GM12878 (cell line): ENCODE measurements around the gene NELFE. TPM values are rescaled to one million over a fixed set of nuclear protein-coding genes. Genes with fewer than 3 reads are reported as not detected.

Source experiments
- SREBF2 ChIP-seq: IDR thresholded peaks from 2 replicates; pipeline ENCODE4 v1.6.1; 2012; ENCODE audit warnings: mild to moderate bottlenecking, low read length
- microRNA counts: library from miRNA; unstranded; fragments of <30 nt; microRNA quantifications from one replicate; lab custom pipeline; 2016
- microRNA-seq: library from miRNA; unstranded; fragments of <30 nt; microRNA quantifications from one replicate; pipeline ENCODE4, GENCODE V29; 2018
- polyA plus RNA-seq, 11 experiments: library from polyadenylated mRNA; depleted of rRNA in 4 of 11; unstranded in 6 of 11; stranded (reverse) in 5 of 11; fragments of >200 nt; fragmentation: Nextera tagmentation in 4 of 11; fragmentation: Illumina TruSeq in 1 of 11; extraction: Ambion mirVana in 4 of 11; extraction: Trizol in 1 of 11; gene quantifications; 1 replicate in 1 of 11; 2 replicates in 10 of 11; pipeline versions ENCODE4 v1.2.1 to v1.2.3, GENCODE V29; 2011 to 2016; ENCODE audit warnings: inconsistent platforms in 2 of 11, missing spikeins in 2 of 11, low read depth in 1 of 11
- small RNA-seq: library from RNA; depleted of rRNA; stranded (forward); fragments of <200 nt; gene quantifications from one replicate; pipeline ENCODE3, GENCODE V24; 2014
- total RNA-seq, 4 experiments: library from RNA; depleted of rRNA in 3 of 4; stranded (reverse); fragments of >200 nt in 3 of 4; fragmentation: Illumina TruSeq in 1 of 4; extraction: Trizol in 1 of 4; gene quantifications; 2 replicates each; pipeline versions ENCODE4 v1.2.1 to v1.2.3, GENCODE V29; 2013 to 2021
- TF ChIP-seq, protein P1 (sequence below): fragments of 450-650 bp; formaldehyde crosslinking; IDR thresholded peaks from 2 replicates; pipeline ENCODE4 v1.4.0; 2022; ENCODE audit warnings: mild to moderate bottlenecking, moderate library complexity

Gene NELFE
- total and polyA plus RNA-seq, 10 of the 15 experiments (the other 5 are each of a cell fraction or from before 2014, with no cell fraction given), result 8.5 to 105 (median 59.7) TPM

DNA sequence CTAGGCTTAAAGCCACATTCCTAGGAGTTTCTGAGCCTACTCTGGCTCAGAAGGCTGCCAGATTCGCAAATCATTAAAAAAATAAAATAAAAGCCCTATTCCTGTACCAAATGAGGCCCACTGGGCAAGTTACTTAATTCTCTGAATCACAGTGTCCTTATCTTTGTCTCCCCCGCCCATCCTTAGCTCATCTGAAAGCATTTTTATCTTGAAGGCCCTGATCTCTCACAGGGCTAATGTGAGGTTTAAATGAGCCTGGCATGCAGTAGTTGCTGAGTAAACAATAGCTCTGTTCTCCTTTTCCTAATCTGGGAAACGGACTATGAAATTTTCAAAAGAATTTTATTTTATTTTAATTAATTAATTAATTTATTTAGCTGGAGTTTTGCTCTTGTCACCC, 54.8 kb downstream of the NELFE start (continued):
- TF ChIP-seq, protein P1, sequence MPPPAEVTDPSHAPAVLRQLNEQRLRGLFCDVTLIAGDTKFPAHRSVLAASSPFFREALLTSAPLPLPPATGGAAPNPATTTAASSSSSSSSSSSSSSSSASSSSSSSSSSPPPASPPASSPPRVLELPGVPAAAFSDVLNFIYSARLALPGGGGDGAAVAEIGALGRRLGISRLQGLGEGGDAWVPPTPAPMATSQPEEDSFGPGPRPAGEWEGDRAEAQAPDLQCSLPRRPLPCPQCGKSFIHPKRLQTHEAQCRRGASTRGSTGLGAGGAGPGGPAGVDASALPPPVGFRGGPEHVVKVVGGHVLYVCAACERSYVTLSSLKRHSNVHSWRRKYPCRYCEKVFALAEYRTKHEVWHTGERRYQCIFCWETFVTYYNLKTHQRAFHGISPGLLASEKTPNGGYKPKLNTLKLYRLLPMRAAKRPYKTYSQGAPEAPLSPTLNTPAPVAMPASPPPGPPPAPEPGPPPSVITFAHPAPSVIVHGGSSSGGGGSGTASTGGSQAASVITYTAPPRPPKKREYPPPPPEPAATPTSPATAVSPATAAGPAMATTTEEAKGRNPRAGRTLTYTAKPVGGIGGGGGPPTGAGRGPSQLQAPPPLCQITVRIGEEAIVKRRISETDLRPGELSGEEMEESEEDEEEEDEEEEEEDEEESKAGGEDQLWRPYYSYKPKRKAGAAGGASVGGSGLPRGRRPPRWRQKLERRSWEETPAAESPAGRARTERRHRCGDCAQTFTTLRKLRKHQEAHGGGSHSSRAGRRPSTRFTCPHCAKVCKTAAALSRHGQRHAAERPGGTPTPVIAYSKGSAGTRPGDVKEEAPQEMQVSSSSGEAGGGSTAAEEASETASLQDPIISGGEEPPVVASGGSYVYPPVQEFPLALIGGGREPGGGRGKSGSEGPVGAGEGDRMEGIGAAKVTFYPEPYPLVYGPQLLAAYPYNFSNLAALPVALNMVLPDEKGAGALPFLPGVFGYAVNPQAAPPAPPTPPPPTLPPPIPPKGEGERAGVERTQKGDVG (CRISPR knock-in tag), result no peak
- TF ChIP-seq SREBF2, result no peak

MicroRNAs within 50 kb of the gene (microRNA counts, 767-probe panel; counts per million panel counts)
- 784 counts per million, percentile 18 among the panel's probes with 10 or more counts for microRNA hsa-miR-1236 (lab: Ali Mortazavi, UCI)

Small RNAs within 50 kb of the gene (microRNA-seq; reads per million reads assigned to microRNA genes)
- gene MIR1236, result not detected

Small RNAs within 50 kb of the gene (small RNA-seq; reads per million reads assigned to genes)
- gene AL645922.1, result not detected

Other genes starting within 250 kb of the NELFE start
Only the 7 nearest of the 35 such genes appear.
- 1.3 and 1.5 TPM in 2 replicates for gene ZBTB12, start 56.9 kb downstream of the NELFE start, total RNA-seq (2014; rRNA removed)
- 0.46 and 0.81 TPM in 2 replicates for gene ZBTB12, start 56.9 kb downstream of the NELFE start, total RNA-seq (2014; rRNA removed; fragmentation: Illumina TruSeq; extraction: Trizol)
- 3.5 and 4.5 TPM in 2 replicates for gene ZBTB12, start 56.9 kb downstream of the NELFE start, total RNA-seq (2021)
- gene ZBTB12, start 56.9 kb downstream of the NELFE start, polyA plus RNA-seq (2011; rRNA removed), result 0.76 and 2.1 TPM in 2 replicates
- gene ZBTB12, start 56.9 kb downstream of the NELFE start, polyA plus RNA-seq (2014; fragmentation: Illumina TruSeq; extraction: Trizol), result 0.24 and 1.4 TPM in 2 replicates
- not detected for gene ZBTB12, start 56.9 kb downstream of the NELFE start, polyA plus RNA-seq (2014; fragmentation: Nextera tagmentation; extraction: Ambion mirVana)
- 2.2 and 3.5 TPM in 2 replicates for gene ZBTB12, start 56.9 kb downstream of the NELFE start, polyA plus RNA-seq (2014; rRNA removed)
- not detected for gene ZBTB12, start 56.9 kb downstream of the NELFE start, polyA plus RNA-seq (2016; fragmentation: Nextera tagmentation; extraction: Ambion mirVana)
- 0.06 and 0.16 TPM in 2 replicates for gene C2, start 31.3 kb downstream of the NELFE start, total RNA-seq (2014; rRNA removed)
- gene C2, start 31.3 kb downstream of the NELFE start, total RNA-seq (2014; rRNA removed; fragmentation: Illumina TruSeq; extraction: Trizol), result not detected in 2 replicates
- 0.58 and 0.97 TPM in 2 replicates for gene C2, start 31.3 kb downstream of the NELFE start, total RNA-seq (2021)
- gene C2, start 31.3 kb downstream of the NELFE start, polyA plus RNA-seq (2011; rRNA removed), result 0.27 and 0.65 TPM in 2 replicates
- gene C2, start 31.3 kb downstream of the NELFE start, polyA plus RNA-seq (2014; fragmentation: Illumina TruSeq; extraction: Trizol), result 0.21 TPM in 1 of 2 replicates, not detected in the other
- gene C2, start 31.3 kb downstream of the NELFE start, polyA plus RNA-seq (2014; fragmentation: Nextera tagmentation; extraction: Ambion mirVana), result not detected
- 0.18 TPM in 1 of 2 replicates, not detected in the other for gene C2, start 31.3 kb downstream of the NELFE start, polyA plus RNA-seq (2014; rRNA removed)
- gene C2, start 31.3 kb downstream of the NELFE start, polyA plus RNA-seq (2016; fragmentation: Nextera tagmentation; extraction: Ambion mirVana), result under 1 TPM in 1 of 2 experiments, not detected in 1; 0.15 TPM
- gene CFB, start 12.9 kb downstream of the NELFE start, total RNA-seq (2014; rRNA removed), result not detected in 2 replicates
- gene CFB, start 12.9 kb downstream of the NELFE start, total RNA-seq (2014; rRNA removed; fragmentation: Illumina TruSeq; extraction: Trizol), result not detected in 2 replicates
- 0.44 and 0.72 TPM in 2 replicates for gene CFB, start 12.9 kb downstream of the NELFE start, total RNA-seq (2021)
- not detected in 2 replicates for gene CFB, start 12.9 kb downstream of the NELFE start, polyA plus RNA-seq (2011; rRNA removed)
- gene CFB, start 12.9 kb downstream of the NELFE start, polyA plus RNA-seq (2014; fragmentation: Illumina TruSeq; extraction: Trizol), result not detected in 2 replicates
- gene CFB, start 12.9 kb downstream of the NELFE start, polyA plus RNA-seq (2014; fragmentation: Nextera tagmentation; extraction: Ambion mirVana), result under 1 TPM in 1 of 2 experiments, not detected in 1; 0.09 TPM
- gene CFB, start 12.9 kb downstream of the NELFE start, polyA plus RNA-seq (2014; rRNA removed), result not detected in 2 replicates
- 1 to 10 TPM in 1 of 2 experiments, not detected in 1; 1.7 TPM for gene CFB, start 12.9 kb downstream of the NELFE start, polyA plus RNA-seq (2016; fragmentation: Nextera tagmentation; extraction: Ambion mirVana)
- gene SKIC2, start 204 bp upstream of the NELFE start, total RNA-seq (2014; rRNA removed), result 29.1 and 34.6 TPM in 2 replicates
- gene SKIC2, start 204 bp upstream of the NELFE start, total RNA-seq (2014; rRNA removed; fragmentation: Illumina TruSeq; extraction: Trizol), result 20.5 and 20.8 TPM in 2 replicates
- gene SKIC2, start 204 bp upstream of the NELFE start, total RNA-seq (2021), result 73.7 and 79.2 TPM in 2 replicates
- 13.6 and 20.8 TPM in 2 replicates for gene SKIC2, start 204 bp upstream of the NELFE start, polyA plus RNA-seq (2011; rRNA removed)
- gene SKIC2, start 204 bp upstream of the NELFE start, polyA plus RNA-seq (2014; fragmentation: Illumina TruSeq; extraction: Trizol), result 22.5 and 30.3 TPM in 2 replicates
- gene SKIC2, start 204 bp upstream of the NELFE start, polyA plus RNA-seq (2014; fragmentation: Nextera tagmentation; extraction: Ambion mirVana), result 1 to 10 TPM; 3.3 to 9.3 TPM
- gene SKIC2, start 204 bp upstream of the NELFE start, polyA plus RNA-seq (2014; rRNA removed), result 41.2 and 41.4 TPM in 2 replicates
- 10 to 100 TPM; 55.5 to 63.7 TPM for gene SKIC2, start 204 bp upstream of the NELFE start, polyA plus RNA-seq (2016; fragmentation: Nextera tagmentation; extraction: Ambion mirVana)
- gene DXO, start 13.2 kb upstream of the NELFE start, total RNA-seq (2014; rRNA removed), result 17.4 and 17.6 TPM in 2 replicates
- gene DXO, start 13.2 kb upstream of the NELFE start, total RNA-seq (2014; rRNA removed; fragmentation: Illumina TruSeq; extraction: Trizol), result 11.7 and 12.3 TPM in 2 replicates
- gene DXO, start 13.2 kb upstream of the NELFE start, total RNA-seq (2021), result 18.5 and 20.2 TPM in 2 replicates
- 6.5 and 13.4 TPM in 2 replicates for gene DXO, start 13.2 kb upstream of the NELFE start, polyA plus RNA-seq (2011; rRNA removed)
- 14.7 and 14.9 TPM in 2 replicates for gene DXO, start 13.2 kb upstream of the NELFE start, polyA plus RNA-seq (2014; fragmentation: Illumina TruSeq; extraction: Trizol)
- 1 to 10 TPM; 4.5 to 6.4 TPM for gene DXO, start 13.2 kb upstream of the NELFE start, polyA plus RNA-seq (2014; fragmentation: Nextera tagmentation; extraction: Ambion mirVana)
- 21.4 and 23.5 TPM in 2 replicates for gene DXO, start 13.2 kb upstream of the NELFE start, polyA plus RNA-seq (2014; rRNA removed)
- gene DXO, start 13.2 kb upstream of the NELFE start, polyA plus RNA-seq (2016; fragmentation: Nextera tagmentation; extraction: Ambion mirVana), result 10 to 100 TPM; 18.9 to 20.8 TPM
- 0.49 and 3.0 TPM in 2 replicates for gene C4A, start 23.1 kb upstream of the NELFE start, total RNA-seq (2014; rRNA removed)
- 0.83 and 0.85 TPM in 2 replicates for gene C4A, start 23.1 kb upstream of the NELFE start, total RNA-seq (2014; rRNA removed; fragmentation: Illumina TruSeq; extraction: Trizol)
- gene C4A, start 23.1 kb upstream of the NELFE start, total RNA-seq (2021), result 2.9 and 5.4 TPM in 2 replicates
- gene C4A, start 23.1 kb upstream of the NELFE start, polyA plus RNA-seq (2011; rRNA removed), result 0.85 and 1.7 TPM in 2 replicates
- 0.32 and 0.85 TPM in 2 replicates for gene C4A, start 23.1 kb upstream of the NELFE start, polyA plus RNA-seq (2014; fragmentation: Illumina TruSeq; extraction: Trizol)
- under 1 TPM in 1 of 2 experiments, not detected in 1; 0.13 TPM for gene C4A, start 23.1 kb upstream of the NELFE start, polyA plus RNA-seq (2014; fragmentation: Nextera tagmentation; extraction: Ambion mirVana)
- 3.1 and 3.3 TPM in 2 replicates for gene C4A, start 23.1 kb upstream of the NELFE start, polyA plus RNA-seq (2014; rRNA removed)
- under 1 TPM; 0.40 to 0.88 TPM for gene C4A, start 23.1 kb upstream of the NELFE start, polyA plus RNA-seq (2016; fragmentation: Nextera tagmentation; extraction: Ambion mirVana)
- gene C4B, start 55.8 kb upstream of the NELFE start, total RNA-seq (2014; rRNA removed), result 2.4 and 3.2 TPM in 2 replicates
- 1.1 TPM in 2 replicates for gene C4B, start 55.8 kb upstream of the NELFE start, total RNA-seq (2014; rRNA removed; fragmentation: Illumina TruSeq; extraction: Trizol)
- 3.1 and 5.6 TPM in 2 replicates for gene C4B, start 55.8 kb upstream of the NELFE start, total RNA-seq (2021)
- gene C4B, start 55.8 kb upstream of the NELFE start, polyA plus RNA-seq (2011; rRNA removed), result 0.89 and 2.0 TPM in 2 replicates
- 0.43 and 1.7 TPM in 2 replicates for gene C4B, start 55.8 kb upstream of the NELFE start, polyA plus RNA-seq (2014; fragmentation: Illumina TruSeq; extraction: Trizol)
- gene C4B, start 55.8 kb upstream of the NELFE start, polyA plus RNA-seq (2014; fragmentation: Nextera tagmentation; extraction: Ambion mirVana), result under 1 TPM in 1 of 2 experiments, not detected in 1; 0.13 TPM
- gene C4B, start 55.8 kb upstream of the NELFE start, polyA plus RNA-seq (2014; rRNA removed), result 2.4 and 4.6 TPM in 2 replicates
- under 1 TPM; 0.62 to 0.86 TPM for gene C4B, start 55.8 kb upstream of the NELFE start, polyA plus RNA-seq (2016; fragmentation: Nextera tagmentation; extraction: Ambion mirVana)